HG03378 (cell line): ENCODE results near the gene PEG3.

Source experiments
- ATAC-seq: cut with Tn5 transposase; IDR thresholded peaks from one replicate; pipeline ENCODE4 v1.9.1; 2021; ENCODE audit warnings: mild to moderate bottlenecking, moderate library complexity; ENCODE audit not compliant: unreplicated experiment

The PEG3 gene

DNA sequence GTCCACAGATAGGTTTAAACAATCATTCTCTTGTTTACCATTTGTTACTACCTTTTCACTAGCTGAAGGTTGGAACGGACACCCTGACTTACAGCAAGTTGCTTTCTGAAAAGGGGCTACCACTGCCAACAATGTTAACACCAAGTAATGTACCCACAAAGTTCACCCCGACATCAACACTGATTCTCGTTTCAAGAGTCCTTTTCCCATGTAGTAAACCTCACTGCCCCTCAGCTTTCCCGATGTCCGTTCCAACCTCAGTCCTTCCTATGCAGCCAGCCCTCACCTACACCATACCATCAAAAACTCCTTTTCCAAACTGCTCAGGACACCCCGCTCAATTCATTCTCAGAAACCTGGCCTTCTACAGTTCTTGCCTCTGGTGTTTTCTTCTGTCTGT, 29.0 kb downstream of the PEG3 start:
- ATAC-seq = no peak

DNA sequence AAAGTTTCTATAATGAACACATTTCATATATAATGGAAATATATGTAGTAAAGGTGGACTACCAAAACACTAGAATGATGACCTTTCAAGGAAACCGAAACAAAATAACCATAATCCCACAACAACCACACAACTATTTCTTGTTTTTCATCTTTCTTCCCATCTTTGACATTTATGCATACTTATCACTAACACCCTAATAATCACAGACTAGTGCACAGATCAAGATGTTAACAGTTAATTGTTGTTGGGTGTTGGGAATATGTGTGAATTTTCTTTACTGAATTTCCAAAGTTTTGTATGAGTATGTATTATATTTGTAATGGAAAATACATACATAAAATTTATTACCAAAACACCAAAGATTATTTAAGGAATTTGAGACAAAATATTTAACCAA, 30.3 kb downstream of the PEG3 start:
- ATAC-seq = no peak

DNA sequence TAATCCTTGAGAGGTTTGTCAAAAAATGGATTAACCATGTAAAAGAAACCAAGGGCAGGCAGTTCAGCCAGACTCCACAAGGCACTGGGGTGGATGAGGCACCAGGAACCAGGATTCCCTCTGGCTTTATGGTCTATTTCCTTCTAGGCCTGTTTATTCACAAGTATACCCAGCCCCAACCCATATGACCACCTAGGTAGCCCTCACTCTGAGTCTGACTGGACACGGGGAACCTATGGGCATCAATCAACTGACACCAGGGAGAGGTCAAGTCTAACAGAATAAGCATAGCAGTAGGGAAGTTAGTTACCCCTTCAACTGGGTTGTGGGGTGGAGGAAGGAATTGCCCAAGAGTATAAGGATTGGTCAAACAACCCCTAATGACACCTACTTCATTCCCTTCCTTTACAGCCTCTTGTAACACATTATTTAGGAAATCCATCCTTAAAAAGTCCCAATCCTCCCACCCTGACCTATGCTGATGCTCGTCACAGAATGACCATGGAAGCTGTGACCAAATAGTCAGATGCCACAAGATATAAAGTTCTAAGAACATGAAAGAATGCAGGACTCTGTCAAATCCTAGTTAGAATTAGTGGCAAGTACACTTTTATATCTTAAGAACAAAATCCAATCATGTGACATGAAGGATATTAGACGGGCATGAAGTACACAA, 31.7 kb downstream of the PEG3 start:
- ATAC-seq = no peak

DNA sequence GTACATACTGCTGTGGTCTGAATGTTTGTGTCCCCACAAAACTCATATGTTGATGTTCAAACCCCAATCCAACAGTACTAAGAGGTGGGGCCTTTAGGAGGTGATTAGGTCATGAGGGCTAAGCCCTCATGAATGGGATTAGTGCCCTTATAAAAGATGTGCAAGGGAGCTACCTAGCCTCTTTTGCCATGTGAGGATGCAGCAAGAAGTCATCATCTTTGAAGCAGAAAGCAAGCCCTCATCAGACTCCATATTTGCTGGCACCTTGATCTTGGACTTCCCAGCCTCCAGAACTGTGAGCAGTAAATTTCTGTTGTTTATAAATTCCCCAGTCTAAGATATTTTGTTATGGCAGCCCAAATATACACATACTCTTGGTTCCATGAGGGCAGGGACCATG, 33.9 kb downstream of the PEG3 start:
- no peak for ATAC-seq
